D721Med (cell line): ENCODE measurements around the gene NXN.

Source experiments
- DNase-seq: peaks from one replicate; pipeline ENCODE4 v3.0.0; 2011; ENCODE audit warnings: low spot score; ENCODE audit not compliant: insufficient read length
- FAIRE-seq: peaks from 2 replicates; lab custom pipeline; 2011; peaks lifted over from hg19 to GRCh38; lab: Jason Lieb, UNC
- CTCF ChIP-seq: IDR thresholded peaks from 2 replicates; pipeline ENCODE4 v1.5.1; 2012; ENCODE audit warnings: mild to moderate bottlenecking, control low read depth; ENCODE audit not compliant: insufficient read depth; ENCODE audit errors: missing control alignments

NXN gene

GRCh38 chr17:987931-988330, 8.4 kb upstream of the NXN start:
- no peak for DNase-seq
- no peak for FAIRE-seq
- TF ChIP-seq CTCF, result no peak

GRCh38 chr17:986322-986929, 6.8 kb upstream of the NXN start:
- no peak for TF ChIP-seq CTCF
- FAIRE-seq, result no peak
- DNase-seq, result no peak

GRCh38 chr17:983921-984320, 4.3 kb upstream of the NXN start:
- no peak for TF ChIP-seq CTCF
- FAIRE-seq (no peak), DNase-seq (no peak)

- FAIRE-seq (no peak), DNase-seq (no peak)
- no peak for TF ChIP-seq CTCF
Observed at GRCh38 chr17:981292-981658, 1.7 kb upstream of the NXN start.

GRCh38 chr17:980406-981291, 1.1 kb upstream of the NXN start:
- FAIRE-seq (no peak), DNase-seq (no peak)
- TF ChIP-seq CTCF, result peak; percentile 61

GRCh38 chr17:979212-979538, 401 bp downstream of the NXN start:
- no peak for TF ChIP-seq CTCF
- DNase-seq, result no peak
- FAIRE-seq, result no peak
